Stimulated activated CD4-positive, alpha-beta T cell treated with anti-CD3 and anti-CD28 coated beads, Interleukin-1b, Interleukin-23, amount 100 ng/mL, for 24 hours (primary cell): ENCODE measurements around the gene DNAAF5.
"Not testable (repeated sequence)": the region's sequence is repeated elsewhere in the genome, so short reads cannot be mapped to it uniquely, and the experiment has no call there.

Source experiments
- DNase-seq, 4 experiments: peaks; one replicate each; pipeline ENCODE4 v3.0.0-alpha.2; 2020; ENCODE audit warnings: low read depth in 4 of 4, low spot score in 1 of 4

DNAAF5 gene

DNA sequence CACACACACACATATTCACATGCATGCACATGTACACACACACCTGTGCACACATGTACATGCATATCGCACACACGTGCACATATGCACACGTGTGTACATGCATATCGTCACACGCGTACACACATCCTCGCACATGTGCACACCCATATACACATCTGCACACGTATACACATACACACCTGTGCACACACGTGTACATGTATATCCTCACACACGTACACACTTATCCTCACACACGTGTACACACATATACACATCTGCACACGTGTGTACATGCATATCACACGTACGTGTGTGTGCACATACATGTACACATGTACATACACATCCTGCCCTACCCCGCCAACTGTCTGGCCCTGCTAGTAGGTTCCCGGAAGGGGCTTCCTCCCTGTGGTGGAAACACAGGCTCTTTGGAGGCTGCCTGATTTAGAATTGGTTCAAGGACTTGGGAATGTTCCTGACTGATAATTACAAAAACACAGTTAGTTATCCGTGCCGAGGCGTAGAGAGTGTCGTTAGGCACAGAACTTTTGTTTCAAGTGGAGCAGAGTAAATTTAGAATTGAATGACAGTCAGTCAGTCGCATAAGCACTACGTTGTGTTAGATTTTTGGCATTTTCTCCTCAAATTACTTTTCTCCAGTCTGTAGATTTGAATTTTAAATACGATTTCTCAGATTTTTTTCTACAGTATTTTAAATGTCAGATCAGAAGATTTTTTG, 19.1 kb downstream of the DNAAF5 start:
- DNase-seq = no peak

DNA sequence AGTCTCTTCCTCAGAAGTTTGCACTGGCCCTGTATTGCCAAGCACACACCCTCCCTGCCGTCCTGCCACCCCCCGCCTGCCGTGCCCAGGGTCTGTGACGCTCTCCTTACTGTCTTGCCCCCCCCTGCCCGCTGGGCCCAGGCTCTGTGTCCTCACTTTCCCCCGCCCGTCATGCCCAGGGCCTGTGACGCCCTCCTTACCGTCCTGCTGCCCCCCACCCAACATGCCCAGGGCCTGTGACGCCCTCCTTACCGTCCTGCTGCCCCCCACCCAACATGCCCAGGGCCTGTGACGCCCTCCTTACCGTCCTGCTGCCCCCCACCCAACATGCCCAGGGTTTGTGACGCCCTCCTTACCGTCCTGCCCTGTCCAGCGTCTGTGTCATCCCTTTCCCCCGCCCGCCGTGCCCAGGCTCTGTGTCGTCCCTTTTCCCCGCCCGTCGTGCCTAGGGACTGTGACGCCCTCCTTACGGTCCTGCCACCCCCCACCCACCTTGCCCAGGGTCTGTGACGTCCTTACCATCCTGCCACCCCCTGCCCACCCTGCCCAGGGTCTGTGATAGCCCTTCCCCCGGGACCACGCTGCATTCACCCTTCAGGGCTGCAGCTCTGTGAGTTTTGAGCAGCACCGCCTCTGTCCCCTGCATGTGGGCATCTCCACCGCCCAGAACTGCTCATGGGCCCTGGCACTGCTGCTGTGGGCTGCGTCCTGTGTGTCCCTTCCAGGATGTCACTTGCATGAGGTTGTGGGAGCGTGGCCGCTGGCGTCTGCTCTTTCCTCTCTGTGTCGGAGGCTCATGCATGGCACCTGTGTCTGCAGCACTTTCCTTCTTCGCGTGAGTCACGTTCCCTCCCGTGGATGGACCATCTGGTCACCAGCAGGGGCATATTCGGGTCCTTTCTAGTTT, 19.9 kb downstream of the DNAAF5 start:
- no peak for DNase-seq

DNA sequence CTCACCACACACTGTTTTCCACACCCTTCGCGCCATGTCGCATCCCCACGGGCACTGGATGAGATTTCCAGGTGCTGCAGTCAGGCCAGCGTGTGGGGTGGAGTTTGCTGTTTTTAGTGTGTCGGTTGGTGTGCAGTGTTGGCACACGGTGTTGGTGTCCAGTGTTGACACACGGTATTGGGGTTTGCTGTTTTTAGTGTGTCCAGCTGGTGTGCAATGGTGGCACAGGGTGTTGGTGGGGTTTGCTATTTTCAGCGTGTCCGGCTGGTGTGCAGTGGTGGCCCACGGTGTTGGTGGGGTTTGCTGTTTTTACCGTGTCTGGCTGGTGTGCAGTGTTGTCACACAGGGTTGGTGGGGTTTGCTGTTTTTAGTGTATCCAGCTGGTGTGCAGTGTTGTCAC, 20.7 kb downstream of the DNAAF5 start:
- DNase-seq = no peak

DNA sequence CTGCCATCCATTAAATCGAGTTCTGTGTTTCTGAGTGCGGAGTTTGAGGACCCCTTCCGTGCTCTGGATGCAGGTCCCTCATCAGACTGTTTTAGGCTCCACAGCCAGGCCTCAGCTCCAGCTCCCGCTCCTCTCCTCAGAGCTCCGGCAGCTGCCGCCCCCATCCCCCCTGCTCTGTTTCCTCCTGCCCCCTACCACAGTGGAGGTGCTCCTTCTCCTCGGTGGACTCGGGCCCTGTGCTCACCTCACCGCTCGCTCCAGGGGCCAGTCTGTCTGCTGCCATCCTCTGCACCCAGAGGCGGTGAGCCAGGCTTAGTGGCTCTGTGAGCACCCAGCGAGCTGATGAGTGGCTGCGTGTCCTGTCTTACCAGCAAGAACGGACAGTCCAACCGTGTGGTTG, 21.9 kb downstream of the DNAAF5 start:
- DNase-seq = no peak

DNA sequence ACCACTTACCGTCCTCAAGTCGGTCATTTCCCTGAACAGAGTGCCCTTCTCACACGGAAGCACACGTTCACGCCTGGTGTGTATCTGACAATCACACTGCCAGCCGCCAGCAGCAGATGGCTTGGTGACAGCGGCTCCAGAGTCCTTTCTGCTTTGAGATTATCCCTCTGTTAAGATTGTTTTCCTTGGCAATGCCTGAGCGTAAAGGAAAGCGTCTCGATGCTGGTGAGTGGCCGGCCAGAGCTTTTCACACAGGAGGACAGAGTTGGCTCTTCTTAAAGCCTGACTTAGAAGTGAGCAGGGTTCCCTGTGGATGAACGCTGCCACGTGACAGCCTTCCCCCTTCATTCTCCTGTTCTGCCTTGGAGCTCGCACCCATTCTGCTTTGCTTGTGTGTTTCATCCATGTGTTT, 22.6 kb downstream of the DNAAF5 start:
- no peak for DNase-seq

DNA sequence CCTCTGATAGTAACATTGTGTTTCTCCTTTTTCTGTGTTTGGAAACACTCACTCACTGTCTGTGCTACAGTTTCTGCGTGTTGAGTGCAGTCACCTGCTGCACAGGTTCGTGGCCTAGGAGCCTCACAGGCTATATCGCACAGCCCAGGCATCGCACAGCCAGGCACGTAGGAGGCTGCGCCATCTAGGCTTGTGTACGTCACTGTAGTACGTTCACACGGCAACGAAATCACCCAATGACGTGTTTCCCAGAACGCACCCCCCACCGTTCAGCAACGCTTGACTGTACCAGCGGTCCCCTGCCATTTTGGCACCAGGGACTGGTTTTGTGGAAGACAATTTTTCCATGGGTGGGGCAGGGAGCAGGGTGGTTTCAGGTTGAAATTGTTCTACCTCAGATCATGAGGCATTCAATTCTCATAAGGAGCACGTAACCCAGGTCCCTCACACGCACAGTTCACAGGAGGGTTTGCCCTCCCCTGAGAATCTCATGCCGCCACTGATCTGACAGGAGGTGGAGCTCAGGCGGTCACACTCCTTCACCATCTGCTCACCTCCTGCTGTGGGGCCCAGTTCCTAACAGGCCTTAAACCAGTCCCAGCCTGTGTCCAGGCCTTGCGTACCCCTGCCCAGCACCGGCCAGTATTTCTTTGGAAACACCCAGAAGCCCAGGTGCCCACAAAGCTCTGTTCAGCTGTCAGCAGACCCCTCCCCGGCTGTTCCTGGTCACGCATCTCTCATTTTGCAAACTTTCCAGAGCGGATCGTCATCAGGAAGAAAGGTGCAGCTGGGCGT, 23.8 kb downstream of the DNAAF5 start:
- DNase-seq = no peak

DNA sequence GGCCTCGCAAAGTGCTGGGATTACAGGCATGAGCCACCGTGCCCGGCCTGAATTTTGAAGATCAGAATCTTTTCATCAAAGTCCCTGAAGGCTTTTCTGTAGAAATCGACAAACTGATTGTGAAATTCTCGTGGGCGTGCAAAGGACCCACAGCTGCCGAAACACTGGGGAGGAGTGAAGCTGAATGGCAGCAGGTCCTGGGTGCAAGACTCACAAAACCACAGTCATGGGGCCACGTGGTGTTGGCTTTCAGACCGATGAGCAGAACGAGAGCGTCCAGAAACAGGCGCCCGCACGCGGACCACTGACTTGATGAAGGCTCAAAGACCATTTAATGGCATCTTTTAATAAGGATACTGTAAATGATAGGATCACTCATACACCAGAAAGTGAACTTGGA, 25.3 kb downstream of the DNAAF5 start:
- DNase-seq = no peak

DNA sequence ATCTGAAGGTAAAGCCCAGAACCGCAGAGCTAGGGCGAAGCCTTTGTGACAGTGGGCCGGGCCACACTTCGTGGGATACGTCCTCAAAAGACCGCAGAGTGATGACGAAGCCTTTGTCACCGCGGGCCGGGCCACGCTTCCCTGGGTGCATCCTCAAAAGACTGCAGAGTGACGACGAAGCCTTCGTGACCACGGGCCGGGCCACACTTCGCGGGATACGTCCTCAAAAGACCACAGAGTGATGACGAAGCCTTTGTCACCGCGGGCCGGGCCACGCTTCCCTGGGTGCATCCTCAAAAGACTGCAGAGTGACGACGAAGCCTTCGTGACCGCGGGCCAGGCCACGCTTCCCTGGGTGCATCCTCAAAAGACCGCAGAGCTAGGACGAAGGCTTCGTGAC, 25.8 kb downstream of the DNAAF5 start:
- not testable (repeated sequence) for DNase-seq

DNA sequence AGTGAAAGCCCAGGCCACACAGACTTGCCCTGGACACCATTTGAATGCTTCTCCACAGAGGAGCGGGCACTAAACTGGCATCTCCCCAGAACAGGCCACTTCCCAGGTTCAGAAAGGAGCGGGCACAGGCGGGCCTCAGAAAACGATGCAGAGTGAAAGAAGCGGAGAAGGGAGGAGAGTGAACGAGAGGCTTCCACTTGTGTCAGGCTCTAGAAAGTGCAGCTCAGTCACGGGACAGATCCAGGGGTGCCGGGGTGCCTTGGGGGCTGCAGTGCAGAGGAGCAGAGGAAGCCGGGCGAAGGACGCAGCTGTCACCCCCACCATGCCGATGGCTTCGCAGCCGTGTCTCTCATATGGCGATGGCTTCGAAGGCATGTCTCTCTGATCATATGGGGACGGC, 26.7 kb downstream of the DNAAF5 start:
- DNase-seq = no peak

DNA sequence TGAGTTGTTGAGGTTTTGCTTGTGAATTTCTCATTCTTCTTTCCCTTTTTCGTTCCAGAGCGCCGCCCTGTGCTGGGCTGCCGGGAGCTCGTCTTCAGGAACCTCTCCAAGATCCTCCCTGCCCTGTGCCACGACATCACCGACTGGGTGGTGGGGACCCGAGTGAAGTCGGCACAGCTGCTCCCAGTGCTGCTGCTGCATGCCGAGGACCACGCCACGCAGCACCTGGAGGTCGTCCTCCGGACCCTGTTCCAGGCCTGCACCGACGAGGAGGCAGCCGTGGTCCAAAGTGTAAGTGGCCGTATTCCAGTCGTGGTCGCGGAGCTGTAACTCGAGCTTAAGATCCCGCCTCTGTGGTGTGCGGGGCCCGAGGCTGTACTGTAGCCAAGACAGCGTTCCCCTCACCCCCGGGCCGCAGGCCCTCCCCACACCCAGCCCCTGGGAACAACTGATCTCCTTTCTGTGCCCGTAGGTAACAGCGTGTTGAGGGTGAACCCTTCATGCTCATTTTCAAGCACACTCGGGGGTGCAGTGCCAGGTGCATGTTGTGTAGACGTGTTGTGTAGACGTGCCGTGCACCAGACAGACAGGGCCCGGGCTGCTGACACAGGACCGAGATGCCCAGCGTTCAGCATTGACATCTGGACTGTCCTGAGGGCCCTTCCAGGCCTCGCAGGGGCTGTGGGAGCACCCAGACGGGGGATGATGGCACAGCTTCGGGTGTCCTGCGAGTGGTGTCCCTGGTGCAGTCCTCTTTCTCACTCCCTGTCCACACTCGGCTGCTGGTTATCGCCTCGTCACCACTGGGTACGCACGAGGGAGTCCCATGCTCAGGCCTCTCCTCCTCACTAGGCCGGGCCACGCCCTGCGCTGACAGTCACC, 28.3 kb downstream of the DNAAF5 start:
- no peak for DNase-seq

DNA sequence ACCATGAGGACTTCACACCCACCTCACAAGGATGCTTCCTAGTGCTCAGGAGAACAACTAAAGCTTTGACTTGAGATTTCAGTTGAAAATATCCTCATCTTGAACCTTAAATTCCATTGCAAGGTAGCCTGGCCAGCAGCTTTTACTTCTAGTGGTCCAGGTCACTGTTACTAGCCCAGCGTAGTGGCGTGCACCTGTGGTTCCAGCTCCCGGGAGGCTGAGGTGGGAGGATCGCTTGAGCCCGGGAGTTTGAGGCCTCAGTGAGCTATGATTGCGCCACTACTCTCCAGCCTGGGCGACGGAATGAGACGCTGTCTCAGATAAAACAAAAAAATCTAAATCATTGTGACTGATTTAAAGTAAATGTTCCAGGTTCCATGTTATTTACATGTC, 28.9 kb downstream of the DNAAF5 start:
- no peak for DNase-seq

DNA sequence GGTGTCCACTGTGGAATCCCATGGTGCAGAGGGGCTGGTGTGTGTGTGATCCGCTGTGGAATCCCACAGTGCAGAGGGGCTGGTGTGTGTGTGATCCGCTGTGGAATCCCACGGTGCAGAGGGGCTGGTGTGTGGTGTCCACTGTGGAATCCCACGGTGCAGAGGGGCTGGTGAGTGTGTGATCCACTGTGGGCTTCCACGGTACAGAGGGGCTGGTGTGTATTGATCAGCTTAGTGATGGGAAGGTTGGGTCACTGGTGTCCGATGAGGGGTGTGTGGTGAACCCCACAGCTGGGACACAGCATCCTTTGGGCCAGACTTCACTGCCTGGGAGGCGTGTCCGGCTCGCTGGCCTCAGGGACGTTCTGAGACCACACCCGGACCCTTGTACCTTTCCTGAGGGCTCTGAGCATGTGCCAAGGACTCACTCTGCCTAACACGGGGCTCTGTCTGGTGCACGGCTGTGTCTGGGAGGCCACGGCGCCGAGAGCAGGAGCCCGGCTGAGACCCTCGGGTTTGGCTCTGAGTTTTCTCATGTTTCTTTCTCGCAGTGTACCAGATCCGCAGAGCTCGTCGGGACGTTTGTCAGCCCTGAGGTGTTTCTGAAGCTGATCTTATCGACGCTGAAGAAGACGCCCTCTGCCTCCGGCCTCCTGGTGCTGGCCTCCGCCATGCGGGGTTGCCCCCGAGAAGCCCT, 29.9 kb downstream of the DNAAF5 start:
- DNase-seq = no peak

DNA sequence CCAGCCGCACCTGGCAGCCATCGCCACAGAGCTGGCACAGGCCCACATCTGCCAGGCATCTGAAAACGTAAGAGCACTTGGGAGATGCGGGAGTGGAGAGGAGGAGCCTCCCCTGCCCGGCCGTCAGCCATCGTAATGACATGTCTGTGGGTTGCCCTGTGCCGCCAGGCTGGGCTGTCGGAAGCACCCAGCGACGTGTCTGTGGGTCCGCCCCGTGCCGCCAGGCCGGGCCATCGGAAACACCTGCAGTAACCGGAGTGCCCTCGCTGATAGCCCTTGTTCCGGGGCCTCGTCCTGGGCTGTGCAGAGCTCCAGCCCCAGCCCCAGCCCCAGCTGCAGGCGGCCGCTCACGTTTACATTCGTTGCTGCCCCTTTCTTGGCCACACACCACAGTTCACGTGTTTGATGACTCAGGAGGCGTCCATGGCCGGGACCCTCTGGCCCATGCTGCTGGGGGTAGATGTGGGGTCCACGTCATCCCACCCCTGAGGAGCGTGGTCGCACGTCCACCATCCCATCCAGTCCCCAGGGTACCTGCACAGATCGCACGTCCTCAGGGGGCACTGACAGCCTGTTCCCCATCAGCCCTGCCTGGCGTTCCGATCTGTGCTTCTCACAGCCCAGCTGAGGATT, 30.5 kb downstream of the DNAAF5 start:
- DNase-seq = no peak

DNA sequence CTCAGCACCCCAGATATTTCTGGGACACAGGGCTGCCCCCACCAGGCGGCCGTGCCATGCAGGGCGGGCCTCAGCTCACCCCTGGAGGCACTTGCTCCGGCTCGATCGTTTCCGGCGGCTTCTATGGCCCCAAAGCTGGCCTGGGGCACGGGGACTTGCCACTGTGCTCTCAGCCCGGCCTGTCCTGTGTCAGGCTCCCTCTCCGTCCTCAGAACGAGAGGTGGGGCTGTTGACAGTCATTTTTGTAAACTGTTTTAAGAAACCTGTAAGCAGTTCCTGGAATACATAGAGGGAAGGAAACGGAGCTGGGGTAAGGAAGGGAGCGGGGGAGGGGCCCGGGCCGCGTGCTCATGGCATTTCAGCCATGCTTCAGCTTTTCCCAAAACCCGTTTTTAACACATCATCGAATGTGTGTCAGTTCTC, 31.3 kb downstream of the DNAAF5 start:
- no peak for DNase-seq

DNA sequence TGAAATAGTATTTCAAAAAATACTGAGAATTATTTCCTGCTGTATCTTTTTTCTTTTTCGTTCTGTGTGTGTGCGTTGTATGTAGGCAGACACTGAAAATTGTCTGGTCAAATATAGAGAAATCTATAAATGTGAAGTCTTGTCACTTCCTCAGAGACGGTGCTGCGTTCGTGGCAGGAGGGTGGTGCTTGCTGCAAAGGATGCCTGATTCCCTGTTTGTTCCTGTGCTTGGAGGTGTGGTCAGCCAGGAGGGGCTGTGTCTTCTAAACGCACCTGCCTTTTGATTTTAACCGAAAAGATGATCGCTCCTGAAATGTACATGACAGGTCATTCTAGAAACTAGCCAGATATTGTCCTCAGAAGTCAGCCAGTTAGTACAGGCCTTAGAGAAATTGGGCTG, 33.1 kb downstream of the DNAAF5 start:
- DNase-seq = no peak

DNA sequence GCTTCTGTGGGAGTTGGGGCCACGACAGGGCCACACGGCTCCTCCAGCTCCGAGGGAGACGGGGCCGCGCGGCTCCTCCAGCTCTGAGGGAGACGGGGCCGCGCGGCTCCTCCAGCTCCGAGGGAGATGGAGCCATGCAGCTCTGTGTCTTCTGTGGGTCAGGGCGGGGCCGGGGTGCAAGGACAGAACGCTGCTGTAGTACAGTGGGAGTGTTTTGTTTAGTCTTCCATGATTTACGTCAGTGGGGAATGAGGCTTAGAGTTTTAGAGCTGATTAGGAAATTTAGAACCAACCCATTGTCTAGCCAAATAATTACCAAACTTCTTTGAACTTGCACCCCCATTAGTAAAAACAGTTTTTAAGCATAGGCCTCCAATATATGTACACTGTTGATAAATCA, 33.5 kb downstream of the DNAAF5 start:
- DNase-seq = no peak

DNA sequence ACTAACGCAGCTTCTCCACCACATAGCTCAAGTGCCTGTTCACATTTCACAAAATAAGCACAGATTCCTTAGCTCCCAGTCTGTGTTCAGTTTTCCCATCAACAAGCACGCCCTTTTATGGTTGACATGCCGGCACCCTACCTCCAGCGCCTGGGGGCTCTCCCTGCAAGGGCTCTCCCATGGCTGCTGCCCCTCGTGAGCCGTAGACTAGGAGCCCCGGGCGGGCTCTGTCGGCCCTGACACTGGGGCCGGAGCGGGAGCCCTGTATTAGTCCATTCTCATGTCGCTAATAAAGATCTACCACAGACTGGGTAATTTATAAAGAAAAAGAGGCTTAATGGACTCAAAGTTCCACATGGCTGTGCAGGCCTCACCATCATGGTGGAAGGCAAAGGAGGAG, 34.6 kb downstream of the DNAAF5 start:
- no peak for DNase-seq

DNA sequence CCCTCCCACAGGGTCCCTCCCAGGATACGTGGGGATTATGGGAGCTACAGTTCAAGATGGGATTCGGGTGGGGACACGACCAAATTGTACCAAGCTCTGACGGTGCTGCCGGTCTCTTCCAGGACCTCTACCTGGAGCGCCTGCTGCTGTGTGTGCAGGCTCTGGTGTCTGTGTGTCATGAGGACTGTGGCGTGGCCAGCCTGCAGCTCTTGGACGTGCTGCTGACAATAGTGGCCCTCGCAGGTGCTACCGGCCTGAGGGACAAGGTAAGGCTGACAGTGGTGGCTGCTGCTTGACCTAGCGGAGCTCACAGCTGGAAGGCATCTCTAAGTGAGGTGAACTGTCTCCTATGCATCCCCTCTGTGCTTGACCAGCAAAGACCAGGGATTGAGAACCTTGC, 35.1 kb downstream of the DNAAF5 start:
- no peak for DNase-seq

DNA sequence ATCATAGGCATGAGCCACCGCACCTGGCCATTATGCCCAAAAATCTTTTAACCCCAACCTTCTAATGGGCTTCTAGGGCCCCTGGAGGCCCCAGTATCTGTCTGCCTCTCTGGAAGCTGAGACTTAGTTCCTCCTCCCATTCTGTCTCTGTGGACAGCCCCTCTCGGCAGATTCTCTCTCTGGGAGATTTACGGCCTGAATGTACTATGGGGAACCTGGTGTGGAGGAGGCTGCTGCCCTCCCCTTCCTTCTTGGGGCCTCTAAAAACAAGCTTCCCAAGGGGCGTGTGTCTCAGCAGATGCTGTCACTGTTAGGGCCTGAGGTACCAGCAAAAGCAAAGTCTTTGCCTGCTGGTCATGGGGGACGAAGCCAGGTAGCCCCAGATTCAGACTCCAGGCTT, 36.4 kb downstream of the DNAAF5 start:
- no peak for DNase-seq

DNA sequence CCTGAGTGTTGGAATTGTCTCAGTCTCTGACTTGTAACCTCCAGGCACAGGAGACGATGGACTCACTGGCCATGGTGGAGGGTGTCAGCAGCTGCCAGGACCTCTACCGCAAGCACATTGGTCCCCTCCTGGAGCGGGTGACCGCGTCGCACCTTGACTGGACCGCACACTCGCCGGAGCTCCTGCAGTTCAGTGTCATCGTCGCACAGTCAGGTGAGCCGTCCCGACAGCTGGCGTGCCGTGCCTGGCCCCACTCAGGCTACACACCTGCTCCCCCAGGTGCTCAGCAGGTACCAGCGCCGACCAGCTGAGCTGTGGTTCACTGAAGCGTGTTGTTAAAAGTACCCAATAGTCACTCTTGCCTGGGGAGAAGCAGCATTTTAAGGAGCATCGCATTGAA, 37.3 kb downstream of the DNAAF5 start:
- no peak for DNase-seq
